ENCODE results near the gene EFCAB13.
A peak's percentile ranks its signal among the peaks of the same experiment; 100 is the strongest.

Gene EFCAB13

DNA sequence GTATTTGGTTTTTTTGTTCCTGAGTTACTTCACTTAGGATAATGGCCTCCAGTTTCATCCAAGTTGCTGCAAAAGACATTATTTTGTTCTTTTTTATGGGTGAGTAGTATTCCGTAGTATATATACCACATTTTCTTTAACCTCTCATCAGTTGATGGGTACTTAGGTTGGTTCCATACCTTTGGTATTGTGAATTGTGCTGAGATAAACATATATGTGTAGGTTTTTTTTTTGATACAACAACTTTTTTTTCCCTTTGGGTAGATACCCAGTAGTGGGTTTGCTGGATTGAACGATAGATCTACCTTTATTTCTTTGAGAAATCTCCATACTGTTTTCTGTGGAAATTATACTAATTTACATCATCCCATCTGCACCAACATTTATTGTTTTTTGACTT is 6.8 kb downstream of the EFCAB13 start:
- DNase-seq (ENCODE audit: low read depth, low spot score) = no peak
- Histone ChIP-seq H3K27ac (no peak overlapping the region), H3K4me3 (no peak overlapping the region), H3K9me3 (ENCODE audit: low read depth, low read length) (peaks cover 8% of the 10 kb centered on the region; the same call in 1 of the 2 replicates), H3K36me3 (ENCODE audit: insufficient read depth, low read length) (no peaks in the 10 kb centered on the region), H3K9ac (ENCODE audit: insufficient read length) (no peak overlapping the region)
- TF ChIP-seq EZH2 (IDR thresholded peaks at IDR 0.05) (no peak), POLR2AphosphoS5 (IDR thresholded peaks at IDR 0.05; ENCODE audit: borderline replicate concordance, low read depth, low read length) (no peak), FOXP2 (optimal IDR thresholded peaks at IDR 0.05; ENCODE audit: control extremely low read depth, extremely low read length, insufficient read depth) (no peak)

DNA sequence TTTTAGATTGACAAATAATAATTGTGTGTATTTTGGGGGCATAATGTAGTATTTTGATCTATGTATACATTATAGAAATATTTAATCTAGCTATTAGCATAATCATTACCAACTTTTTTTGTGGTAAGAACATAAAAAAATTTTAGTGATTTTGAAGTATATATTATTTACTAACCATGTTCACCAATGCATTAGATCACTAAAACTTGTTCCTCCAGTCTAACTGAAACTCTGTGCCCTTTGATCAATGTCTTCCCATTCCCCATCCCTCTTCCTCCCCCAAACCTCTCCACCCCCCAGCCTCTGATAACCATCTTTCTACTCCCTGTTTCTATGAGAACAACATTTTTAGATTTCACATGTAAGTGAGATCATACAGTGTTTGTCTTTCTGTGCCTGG is 8.5 kb downstream of the EFCAB13 start:
- Histone ChIP-seq H3K4me3 (no peak overlapping the region), H3K27ac (no peak overlapping the region), H3K9me3 (ENCODE audit: low read depth, low read length) (peaks cover 8% of the 10 kb centered on the region; the same call in 1 of the 2 replicates), H3K36me3 (ENCODE audit: insufficient read depth, low read length) (no peaks in the 10 kb centered on the region), H3K9ac (ENCODE audit: insufficient read length) (no peak overlapping the region)
- TF ChIP-seq EZH2 (IDR thresholded peaks at IDR 0.05) (no peak), POLR2AphosphoS5 (IDR thresholded peaks at IDR 0.05; ENCODE audit: borderline replicate concordance, low read depth, low read length) (no peak), FOXP2 (optimal IDR thresholded peaks at IDR 0.05; ENCODE audit: control extremely low read depth, extremely low read length, insufficient read depth) (no peak)
- no peak for DNase-seq (ENCODE audit: low read depth, low spot score)

GRCh38 chr17:47335101-47335936 is 11.6 kb downstream of the EFCAB13 start:
- Histone ChIP-seq H3K36me3 (ENCODE audit: insufficient read depth, low read length) (no peaks in the 10 kb centered on the region), H3K4me3 (peak overlapping the region; percentile 27; the same call in 1 of the 2 replicates), H3K9ac (ENCODE audit: insufficient read length) (no peak overlapping the region), H3K27ac (peak overlapping the region; percentile 83), H3K9me3 (ENCODE audit: low read depth, low read length) (peaks cover 8% of the 10 kb centered on the region; the same call in 1 of the 2 replicates)
- TF ChIP-seq POLR2AphosphoS5 (IDR thresholded peaks at IDR 0.05; ENCODE audit: borderline replicate concordance, low read depth, low read length) = no peak
- TF ChIP-seq EZH2 (IDR thresholded peaks at IDR 0.05) = no peak
- no peak for TF ChIP-seq FOXP2 (optimal IDR thresholded peaks at IDR 0.05; ENCODE audit: control extremely low read depth, extremely low read length, insufficient read depth)
- no peak for DNase-seq (ENCODE audit: low read depth, low spot score)

- no peak overlapping the region for H3K27ac ChIP-seq
- no peak overlapping the region for H3K4me3 ChIP-seq
- no peak overlapping the region for H3K9ac ChIP-seq (ENCODE audit: insufficient read length)
- peaks cover 8% of the 10 kb centered on the region; the same call in 1 of the 2 replicates for H3K9me3 ChIP-seq (ENCODE audit: low read depth, low read length)
- no peak for DNase-seq (ENCODE audit: low read depth, low spot score)
- no peaks in the 10 kb centered on the region for H3K36me3 ChIP-seq (ENCODE audit: insufficient read depth, low read length)
- TF ChIP-seq EZH2 (IDR thresholded peaks at IDR 0.05) = no peak
- no peak for TF ChIP-seq FOXP2 (optimal IDR thresholded peaks at IDR 0.05; ENCODE audit: control extremely low read depth, extremely low read length, insufficient read depth)
- no peak for TF ChIP-seq POLR2AphosphoS5 (IDR thresholded peaks at IDR 0.05; ENCODE audit: borderline replicate concordance, low read depth, low read length)
Measured at GRCh38 chr17:47338026-47338425, 14.3 kb downstream of the EFCAB13 start.

- TF ChIP-seq EZH2 (IDR thresholded peaks at IDR 0.05) (no peak), POLR2AphosphoS5 (IDR thresholded peaks at IDR 0.05; ENCODE audit: borderline replicate concordance, low read depth, low read length) (no peak), FOXP2 (optimal IDR thresholded peaks at IDR 0.05; ENCODE audit: control extremely low read depth, extremely low read length, insufficient read depth) (no peak)
- Histone ChIP-seq H3K9ac (ENCODE audit: insufficient read length) (no peak overlapping the region), H3K27ac (no peak overlapping the region), H3K36me3 (ENCODE audit: insufficient read depth, low read length) (no peaks in the 10 kb centered on the region), H3K9me3 (ENCODE audit: low read depth, low read length) (no peaks in the 10 kb centered on the region), H3K4me3 (no peak overlapping the region)
- no peak for DNase-seq (ENCODE audit: low read depth, low spot score)
Measured at GRCh38 chr17:47352848-47353247, 29.1 kb downstream of the EFCAB13 start.

DNA sequence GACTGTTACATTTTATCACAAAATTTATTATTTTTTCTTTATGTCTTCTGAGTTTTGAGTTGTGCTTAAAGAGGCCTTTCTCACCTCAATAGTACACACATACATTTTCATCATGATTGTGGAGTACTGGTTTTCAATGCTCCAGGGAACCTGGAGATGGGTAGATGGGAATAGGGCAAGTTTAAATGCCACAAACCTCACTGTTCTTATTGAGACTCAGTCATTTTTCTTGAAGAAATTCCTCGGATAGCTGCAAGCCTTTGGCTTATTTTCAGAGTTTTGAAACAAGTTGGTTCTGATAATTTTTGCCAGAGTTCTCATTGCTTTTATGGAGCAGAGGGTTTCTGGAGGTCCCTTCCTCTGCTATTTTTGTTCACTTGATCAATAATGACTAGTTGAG is 34.9 kb downstream of the EFCAB13 start:
- no peak overlapping the region for H3K9ac ChIP-seq (ENCODE audit: insufficient read length)
- no peaks in the 10 kb centered on the region for H3K9me3 ChIP-seq (ENCODE audit: low read depth, low read length)
- TF ChIP-seq FOXP2 (optimal IDR thresholded peaks at IDR 0.05; ENCODE audit: control extremely low read depth, extremely low read length, insufficient read depth) = no peak
- no peak for TF ChIP-seq EZH2 (IDR thresholded peaks at IDR 0.05)
- no peak for TF ChIP-seq POLR2AphosphoS5 (IDR thresholded peaks at IDR 0.05; ENCODE audit: borderline replicate concordance, low read depth, low read length)
- DNase-seq (ENCODE audit: low read depth, low spot score) = no peak
- H3K27ac ChIP-seq = no peak overlapping the region
- H3K36me3 ChIP-seq (ENCODE audit: insufficient read depth, low read length) = no peaks in the 10 kb centered on the region
- no peak overlapping the region for H3K4me3 ChIP-seq

DNA sequence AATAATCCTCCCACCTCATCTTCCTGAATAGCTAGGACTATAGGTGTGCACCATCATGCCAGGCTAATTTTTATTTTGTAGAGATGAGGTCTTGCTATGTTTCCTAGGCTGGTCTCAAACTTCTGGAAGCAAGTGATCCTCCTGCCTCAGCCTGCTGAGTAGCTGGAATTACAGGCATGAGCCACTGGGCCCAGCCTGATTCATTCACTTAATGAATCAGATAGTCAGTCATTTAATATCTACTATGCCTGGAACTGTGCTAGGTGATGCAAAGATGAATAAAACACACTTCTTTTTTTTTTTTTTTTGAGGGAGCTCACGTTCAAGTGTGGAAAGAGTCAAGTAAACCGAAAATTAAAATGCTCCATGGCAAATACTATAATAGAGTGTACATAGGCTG is 39.4 kb downstream of the EFCAB13 start:
- Histone ChIP-seq H3K27ac (no peak overlapping the region), H3K4me3 (no peak overlapping the region), H3K9ac (ENCODE audit: insufficient read length) (no peak overlapping the region), H3K36me3 (ENCODE audit: insufficient read depth, low read length) (no peaks in the 10 kb centered on the region), H3K9me3 (ENCODE audit: low read depth, low read length) (no peaks in the 10 kb centered on the region)
- TF ChIP-seq EZH2 (IDR thresholded peaks at IDR 0.05) = no peak
- no peak for TF ChIP-seq POLR2AphosphoS5 (IDR thresholded peaks at IDR 0.05; ENCODE audit: borderline replicate concordance, low read depth, low read length)
- TF ChIP-seq FOXP2 (optimal IDR thresholded peaks at IDR 0.05; ENCODE audit: control extremely low read depth, extremely low read length, insufficient read depth) = no peak
- DNase-seq (ENCODE audit: low read depth, low spot score) = no peak

- no peaks in the 10 kb centered on the region for H3K36me3 ChIP-seq (ENCODE audit: insufficient read depth, low read length)
- H3K4me3 ChIP-seq = no peak overlapping the region
- DNase-seq (ENCODE audit: low read depth, low spot score) = no peak
- no peaks in the 10 kb centered on the region for H3K9me3 ChIP-seq (ENCODE audit: low read depth, low read length)
- TF ChIP-seq FOXP2 (optimal IDR thresholded peaks at IDR 0.05; ENCODE audit: control extremely low read depth, extremely low read length, insufficient read depth) (no peak), EZH2 (IDR thresholded peaks at IDR 0.05) (no peak), POLR2AphosphoS5 (IDR thresholded peaks at IDR 0.05; ENCODE audit: borderline replicate concordance, low read depth, low read length) (no peak)
- no peak overlapping the region for H3K9ac ChIP-seq (ENCODE audit: insufficient read length)
- no peak overlapping the region for H3K27ac ChIP-seq
Measured at GRCh38 chr17:47367257-47367656, 43.5 kb downstream of the EFCAB13 start.

Data from SK-N-MC (cell line).